ENCODE results near the gene WWOX.

DNA sequence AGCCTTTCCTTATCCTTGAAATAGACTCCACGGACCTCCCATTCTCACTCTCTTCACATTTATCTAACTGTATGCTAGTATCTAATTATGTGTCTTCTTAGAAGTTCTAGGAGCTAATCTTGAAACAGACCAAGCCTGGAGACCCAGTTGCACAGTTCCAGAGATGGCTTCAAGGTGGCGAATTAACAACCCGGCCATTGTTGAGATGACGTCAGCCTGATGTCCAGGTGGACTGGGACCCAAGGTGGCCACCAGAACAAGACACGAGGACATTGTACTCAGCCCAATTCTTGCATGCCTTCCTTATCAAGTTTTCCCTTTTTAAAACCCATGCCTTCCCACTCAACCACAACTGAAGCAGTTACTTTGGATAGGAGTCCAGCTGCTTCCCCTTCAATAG lies 29.5 kb upstream of the WWOX start:
- TF ChIP-seq CTCF (conservative IDR thresholded peaks at IDR 0.05 in 1 of 2, IDR thresholded peaks at IDR 0.05 in 1 of 2; ENCODE audit: extremely low read depth in 1 of 2, insufficient read depth in 1 of 2, low read depth in 1 of 2, low read length in 2 of 2) (no peak), EZH2 (IDR thresholded peaks at IDR 0.05; ENCODE audit: borderline replicate concordance, low read length) (no peak)

All from mammary epithelial cell (primary cell).